M059J (cell line): ENCODE measurements around the gene ITPR1. TPM values are rescaled to one million over a fixed set of nuclear protein-coding genes. Genes with fewer than 3 reads are reported as not detected.
"Not testable (repeated sequence)": the region's sequence is repeated elsewhere in the genome, so short reads cannot be mapped to it uniquely, and the experiment has no call there.

Source experiments
- DNase-seq: peaks from one replicate; pipeline ENCODE4 v3.0.0-alpha.2; 2012; ENCODE audit warnings: low read depth
- total RNA-seq: library from RNA; depleted of rRNA; stranded (reverse); fragments of >200 nt; shearing (Covaris generic); gene quantifications from 2 replicates; pipeline ENCODE4 v1.2.3, GENCODE V29; 2014

The ITPR1 gene
- total RNA-seq, 1 experiment from 2014 or later: 6.2 TPM

DNA sequence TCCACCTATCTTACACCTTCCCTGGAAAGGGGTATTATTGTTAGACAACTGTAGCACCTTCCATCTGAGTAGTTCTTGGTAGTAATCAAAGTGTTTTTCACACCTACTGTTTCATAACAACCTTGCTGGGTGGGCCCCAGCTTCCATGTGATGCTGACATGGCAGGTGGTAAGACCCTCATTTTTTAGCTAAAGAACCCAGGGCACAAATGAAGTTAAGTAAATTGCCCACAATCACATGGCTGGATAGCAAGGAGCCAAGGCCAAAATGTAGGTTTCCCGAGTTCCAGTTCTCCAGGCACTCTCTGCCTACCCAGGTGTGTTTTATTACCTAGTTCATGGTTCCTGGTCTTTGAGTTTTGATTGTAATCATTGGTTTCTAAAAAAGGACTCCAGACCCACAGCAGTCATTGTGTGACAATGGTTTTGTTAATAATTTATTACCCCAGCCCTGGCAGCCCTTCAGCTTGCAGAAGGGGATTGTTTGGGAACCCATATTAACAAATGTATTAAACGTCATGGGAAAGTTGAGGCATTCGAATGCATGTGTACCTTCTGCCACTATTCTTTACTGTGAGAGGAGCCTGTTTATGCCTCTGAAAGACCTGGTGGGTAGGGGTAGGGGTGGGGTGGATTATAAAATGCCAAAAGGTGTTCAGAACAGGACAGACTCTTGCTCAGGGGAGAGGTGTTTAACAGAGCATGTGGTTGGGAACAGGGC is 263.9 kb downstream of the ITPR1 start:
- no peak for DNase-seq

DNA sequence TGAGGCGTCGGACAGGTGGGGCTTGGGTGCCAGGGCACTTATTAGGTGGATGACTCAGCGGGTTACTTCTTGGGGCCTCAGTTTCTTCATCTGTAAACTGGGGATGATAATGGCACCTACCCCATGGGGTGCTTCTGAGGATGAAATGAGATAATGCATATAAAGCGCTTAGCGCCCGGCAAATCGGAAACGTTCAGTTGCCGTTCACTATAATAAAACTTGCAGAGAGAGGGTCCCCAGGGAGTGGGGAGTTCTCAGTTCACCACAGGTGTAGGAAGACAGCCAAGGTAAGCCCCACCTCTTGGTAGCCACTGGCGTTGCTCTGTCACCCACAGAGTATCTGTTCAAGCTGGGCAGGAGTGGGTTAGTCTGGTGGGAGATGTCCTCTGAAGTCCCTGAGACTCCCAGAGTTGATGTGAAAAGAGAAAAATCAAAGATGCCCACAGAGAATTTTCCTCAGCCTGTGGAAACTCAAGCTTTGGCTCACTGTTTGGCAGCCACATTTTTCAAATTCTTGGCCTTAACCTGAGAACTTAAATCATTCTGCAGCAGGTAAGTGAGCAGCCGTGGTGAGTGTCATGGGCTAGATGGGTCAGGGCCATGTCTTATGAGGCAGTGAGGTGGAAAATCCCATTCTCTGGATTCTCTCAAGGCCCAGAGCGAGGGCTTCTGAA is 264.6 kb downstream of the ITPR1 start:
- no peak for DNase-seq

DNA sequence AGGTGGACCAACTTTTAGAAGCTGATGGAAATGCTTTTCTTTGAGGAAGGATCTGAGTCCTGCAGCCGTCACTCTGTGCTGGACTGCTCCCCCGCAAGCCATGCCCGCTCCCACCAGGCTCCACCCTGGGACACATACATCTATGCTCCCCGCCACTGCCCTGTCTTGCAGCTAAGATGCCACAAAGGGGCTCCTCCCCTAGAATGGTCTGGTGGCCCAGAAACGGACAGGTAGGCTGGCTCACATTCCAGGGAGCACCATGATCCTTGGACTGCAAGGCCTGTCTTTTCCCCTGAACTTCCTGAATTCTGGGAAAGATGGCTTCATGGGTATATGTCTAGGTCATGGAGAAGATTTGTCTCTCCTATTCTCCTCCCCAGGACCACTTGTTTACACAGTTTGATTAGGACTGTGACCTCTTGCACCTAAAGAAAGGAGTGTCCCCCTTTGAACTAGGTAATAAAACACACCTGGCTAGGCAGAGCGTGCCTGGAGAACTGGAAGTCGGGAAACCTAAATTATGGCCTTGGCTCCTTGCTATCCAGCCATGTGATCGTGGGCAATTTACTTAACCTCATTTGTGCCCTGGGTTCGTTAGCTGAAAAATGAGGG is 265.2 kb downstream of the ITPR1 start:
- no peak for DNase-seq

DNA sequence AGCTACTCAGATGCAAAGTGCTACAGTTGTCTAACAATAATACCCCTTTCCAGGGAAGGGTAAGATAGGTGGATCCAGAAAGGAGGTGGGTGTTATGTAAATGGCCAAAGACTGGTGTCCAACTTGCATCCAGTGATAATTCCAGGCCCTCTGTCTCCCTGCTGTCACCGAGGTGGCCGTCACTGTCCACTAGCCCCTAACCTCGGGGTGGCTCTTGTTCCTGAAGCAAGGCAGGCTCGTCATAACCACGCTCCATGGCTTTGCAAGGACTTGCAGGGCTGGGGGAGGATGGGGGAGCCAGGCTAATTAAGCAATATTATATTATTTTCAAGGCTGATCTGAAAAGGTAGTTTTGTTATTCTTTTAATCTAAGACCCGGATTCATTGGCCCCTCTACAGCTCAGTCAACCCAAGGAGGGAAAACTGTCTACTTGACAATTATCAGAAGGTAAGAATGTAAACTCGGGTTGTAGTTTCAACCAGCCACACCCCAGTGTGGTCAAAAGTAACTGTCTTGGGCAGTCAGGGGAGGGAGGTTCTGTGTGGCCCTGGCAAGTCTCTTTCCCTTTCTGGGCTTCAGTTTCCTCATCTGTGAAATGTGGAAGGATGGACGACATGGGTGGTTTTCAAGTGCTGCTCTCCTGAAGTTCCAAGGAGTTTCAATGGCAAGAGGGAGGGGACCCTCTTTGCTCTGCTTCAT is 266.0 kb downstream of the ITPR1 start:
- DNase-seq: no peak

DNA sequence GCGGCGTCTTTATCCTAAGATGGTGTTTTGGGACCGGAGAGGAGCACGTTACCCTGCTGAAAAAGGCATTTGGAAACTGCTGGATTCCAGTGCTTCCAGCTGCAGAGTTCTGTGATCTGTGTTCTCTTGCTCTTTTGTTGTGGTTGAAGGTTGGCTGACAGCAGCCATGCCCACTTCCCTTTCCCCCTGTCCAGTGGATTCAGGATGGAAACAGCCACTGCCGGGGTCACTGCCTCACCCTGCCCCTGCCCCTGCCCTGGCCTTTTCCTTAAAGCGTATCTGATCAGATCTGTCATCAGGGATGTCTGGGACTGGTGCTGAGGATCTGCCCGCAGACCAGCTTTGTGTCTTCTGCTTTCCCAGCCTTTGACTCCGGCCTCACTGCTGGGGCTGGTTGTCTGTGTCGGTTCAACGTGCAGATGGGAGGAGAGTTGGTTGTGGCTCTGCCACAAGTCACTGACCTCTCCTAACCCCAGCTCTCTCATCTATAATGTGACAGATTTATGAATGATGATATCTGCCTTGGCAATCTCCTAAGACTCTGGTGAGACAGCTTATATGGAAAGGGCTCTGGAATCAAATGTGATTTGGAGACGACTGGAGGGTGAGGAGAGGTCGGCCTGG is 266.7 kb downstream of the ITPR1 start:
- DNase-seq: no peak

DNA sequence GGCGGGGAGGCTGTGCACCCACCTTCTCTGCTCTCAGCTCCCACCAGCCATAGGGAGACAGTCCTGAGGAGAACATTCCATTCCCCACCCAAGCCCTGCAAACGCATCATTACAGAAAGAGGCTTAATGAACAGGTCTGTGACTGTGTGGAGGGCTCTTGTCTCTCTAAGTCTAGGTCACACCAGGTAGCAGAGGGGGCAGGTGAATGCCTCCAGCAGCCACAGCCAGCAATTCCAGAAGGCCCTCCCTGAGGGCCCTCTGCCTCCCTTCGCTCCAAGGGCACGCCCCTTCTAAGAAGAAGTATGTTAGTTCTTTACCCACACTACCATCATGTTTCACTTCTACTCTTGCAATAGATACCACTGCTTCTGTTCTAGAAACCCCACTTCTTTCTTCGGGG is 268.6 kb downstream of the ITPR1 start:
- no peak for DNase-seq

DNA sequence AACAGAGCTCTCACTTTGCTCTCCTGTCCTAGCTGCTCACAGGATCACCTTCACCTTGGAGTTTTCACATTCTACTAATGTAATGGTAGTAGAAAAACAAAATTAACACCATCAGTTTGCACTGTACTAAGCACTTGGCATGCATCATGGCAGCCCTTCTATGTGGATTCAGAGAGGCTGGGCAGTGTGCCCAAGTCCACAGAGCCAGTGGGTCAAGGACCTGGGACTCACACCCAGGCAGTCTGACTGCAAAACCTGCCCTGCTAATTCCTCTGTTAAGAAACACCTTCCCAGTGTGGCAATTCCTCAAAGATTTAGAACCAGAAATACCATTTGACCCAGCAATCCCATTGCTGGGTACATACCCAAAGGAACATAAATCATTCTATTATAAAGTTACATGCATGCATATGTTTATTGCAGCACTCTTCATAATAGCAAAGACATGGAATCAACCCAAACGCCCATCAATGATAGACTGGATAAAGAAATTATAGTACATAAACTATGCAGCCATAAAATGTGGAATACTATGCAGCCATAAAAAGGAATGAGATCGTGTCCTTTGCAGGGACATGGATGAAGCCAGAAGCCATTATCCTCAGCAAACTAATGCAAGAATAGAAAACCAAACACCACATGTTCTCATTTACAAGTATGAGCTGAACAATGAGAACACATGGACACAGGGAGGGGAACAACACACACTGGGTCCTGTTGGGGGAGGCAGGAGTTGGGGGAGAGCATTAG is 269.5 kb downstream of the ITPR1 start:
- DNase-seq: not testable (repeated sequence)

DNA sequence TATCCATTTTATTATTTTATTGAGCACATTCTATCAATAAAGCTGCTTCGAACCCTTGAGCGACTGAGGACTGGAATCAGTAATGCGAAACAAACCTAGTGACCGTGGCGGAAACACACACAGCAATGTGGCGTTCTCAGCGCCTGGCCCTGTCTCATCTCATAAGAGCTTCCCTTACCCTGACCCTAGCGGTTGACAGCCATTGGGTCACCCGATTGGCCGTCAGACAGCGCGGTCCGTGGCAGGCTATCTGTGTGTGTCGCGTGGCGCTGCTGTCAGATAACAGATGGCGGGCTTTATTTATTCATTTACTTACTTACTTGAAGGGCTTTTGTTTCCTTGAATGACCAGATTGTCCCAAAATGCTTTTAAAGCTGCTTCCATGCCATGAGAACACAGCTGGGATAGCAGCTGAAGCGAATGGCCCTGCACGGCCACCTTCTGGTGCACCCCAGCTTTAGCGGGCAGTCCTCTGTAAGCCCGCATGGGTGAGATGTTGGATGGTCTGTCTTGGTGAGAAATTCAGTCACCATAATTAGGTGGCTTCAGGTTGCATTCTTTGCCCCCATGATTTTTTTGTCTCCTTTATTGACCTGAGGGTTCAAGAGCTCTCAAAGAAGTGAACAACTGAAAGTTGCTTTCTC is 270.6 kb downstream of the ITPR1 start:
- no peak for DNase-seq

DNA sequence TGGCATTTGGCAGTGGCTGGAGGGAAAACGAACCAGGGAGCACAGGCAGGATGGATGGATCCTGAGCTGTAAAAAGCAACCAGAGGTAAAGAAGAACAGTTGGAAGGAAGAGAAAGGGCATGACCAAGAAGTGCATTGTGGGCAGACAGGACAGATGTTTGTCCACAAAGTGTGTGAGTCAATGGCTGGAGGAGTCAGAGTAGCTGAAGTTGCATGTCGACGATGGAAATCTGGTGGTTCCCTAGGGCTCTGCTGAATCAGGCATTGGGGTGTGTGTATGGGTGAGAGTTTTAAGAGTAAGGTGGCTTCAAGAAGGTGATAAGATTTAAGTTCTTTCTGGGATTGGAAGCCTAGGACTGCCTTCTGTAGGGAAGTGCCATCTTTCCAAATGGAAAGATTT is 272.1 kb downstream of the ITPR1 start:
- no peak for DNase-seq

DNA sequence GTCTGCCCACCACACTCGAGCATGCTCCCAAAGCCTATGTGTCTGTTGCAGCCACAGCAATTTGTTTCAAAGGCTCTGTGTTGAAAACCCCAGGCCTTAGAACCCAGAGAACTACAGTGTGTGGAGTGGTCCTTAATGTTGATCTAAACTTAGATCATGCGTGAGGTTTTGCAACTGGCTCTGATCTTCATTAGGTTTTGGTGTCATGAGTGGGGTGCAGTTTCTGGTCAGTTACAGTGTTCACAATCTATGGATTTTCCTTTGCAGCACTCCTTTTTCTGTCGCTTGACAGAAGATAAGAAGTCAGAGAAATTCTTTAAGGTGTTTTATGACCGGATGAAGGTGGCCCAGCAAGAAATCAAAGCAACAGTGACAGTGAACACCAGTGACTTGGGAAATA is 273.1 kb downstream of the ITPR1 start:
- DNase-seq: no peak

DNA sequence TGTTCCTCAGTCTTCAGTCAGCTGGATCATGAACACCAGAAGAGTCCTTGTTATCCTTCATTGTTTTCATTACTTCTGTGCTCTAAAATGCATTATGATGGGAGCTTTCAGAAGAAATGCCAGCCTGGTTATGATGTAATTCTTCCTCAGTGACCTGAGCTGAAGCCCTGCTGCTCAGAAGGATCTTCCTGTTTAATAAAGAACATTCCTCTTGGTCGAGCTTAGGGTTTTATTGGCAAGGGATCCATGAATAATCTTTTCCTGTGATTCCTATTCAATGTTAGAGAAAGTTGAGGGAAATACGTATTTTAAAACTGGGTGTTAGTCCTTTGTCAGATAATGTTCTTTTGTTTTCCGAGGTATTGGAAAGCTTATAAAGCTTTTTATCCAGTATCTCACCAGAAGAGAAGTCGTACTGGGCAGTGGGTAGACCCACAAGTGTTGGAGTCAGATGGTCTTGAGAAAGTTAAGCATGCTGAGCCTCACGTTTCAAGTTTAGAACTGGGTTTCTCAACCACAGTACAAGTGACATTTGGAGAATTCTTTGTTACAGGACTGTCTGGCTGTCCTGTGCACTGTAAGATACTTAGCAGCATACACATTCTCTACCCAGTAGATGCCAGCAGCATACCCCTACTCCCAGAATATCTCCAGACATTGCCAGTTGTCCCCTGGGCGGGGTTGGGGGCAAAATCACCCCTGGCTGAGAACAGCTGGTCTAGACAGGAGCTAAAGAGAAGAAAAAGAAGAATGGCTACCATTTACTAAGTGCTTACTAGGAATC is 273.8 kb downstream of the ITPR1 start:
- no peak for DNase-seq

DNA sequence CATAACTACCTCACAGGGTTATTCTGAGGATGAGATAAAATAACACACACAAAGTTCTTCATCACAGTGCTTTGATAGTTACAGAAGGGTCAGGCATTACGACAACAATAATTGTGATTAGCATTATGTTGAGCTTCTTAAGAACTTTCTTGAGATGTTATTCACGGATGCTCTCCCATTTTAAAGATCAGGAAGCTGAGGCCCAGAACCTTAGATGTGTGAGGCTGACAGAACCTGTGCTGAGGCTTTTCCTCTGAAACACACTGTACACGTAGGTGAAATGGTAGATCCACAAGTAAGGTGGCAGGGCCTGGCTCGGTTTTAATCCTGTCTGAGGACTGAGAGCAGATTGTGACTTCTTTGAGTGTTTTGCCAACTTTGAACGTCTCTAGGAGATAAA is 274.9 kb downstream of the ITPR1 start:
- DNase-seq: no peak

DNA sequence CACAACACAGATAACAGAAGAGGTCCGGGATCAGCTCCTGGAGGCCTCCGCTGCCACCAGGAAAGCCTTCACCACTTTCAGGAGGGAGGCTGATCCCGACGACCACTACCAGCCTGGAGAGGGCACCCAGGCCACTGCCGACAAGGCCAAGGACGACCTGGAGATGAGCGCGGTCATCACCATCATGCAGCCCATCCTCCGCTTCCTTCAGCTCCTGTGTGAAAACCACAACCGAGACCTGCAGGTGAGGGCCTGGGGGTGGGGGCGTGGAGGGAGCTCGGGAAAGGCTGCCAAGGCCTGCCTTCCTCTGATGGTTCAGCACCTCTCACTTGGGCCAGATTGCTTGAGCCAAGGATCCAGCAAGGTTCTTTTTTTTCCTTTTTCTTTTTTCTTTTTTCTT is 275.4 kb downstream of the ITPR1 start:
- no peak for DNase-seq

DNA sequence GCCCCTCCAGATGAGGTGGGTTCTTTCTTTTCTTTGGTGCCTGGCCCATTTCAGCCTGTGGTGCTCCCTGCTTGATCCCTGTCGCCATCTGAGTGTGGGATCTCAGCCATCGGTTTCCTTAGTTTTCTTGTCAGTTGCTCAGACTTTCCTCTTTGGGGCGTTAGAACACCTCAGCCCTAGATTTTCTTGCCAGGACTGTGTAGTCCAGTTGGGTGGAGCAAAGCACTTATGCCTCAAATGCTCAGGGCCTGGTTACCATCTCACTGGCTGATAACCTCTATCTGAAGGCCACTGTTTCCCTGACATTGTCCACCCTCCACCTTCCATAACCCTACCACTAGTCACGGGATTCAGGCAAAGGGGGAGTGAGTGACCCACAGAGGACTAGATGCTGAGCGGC is 277.4 kb downstream of the ITPR1 start:
- DNase-seq: no peak

DNA sequence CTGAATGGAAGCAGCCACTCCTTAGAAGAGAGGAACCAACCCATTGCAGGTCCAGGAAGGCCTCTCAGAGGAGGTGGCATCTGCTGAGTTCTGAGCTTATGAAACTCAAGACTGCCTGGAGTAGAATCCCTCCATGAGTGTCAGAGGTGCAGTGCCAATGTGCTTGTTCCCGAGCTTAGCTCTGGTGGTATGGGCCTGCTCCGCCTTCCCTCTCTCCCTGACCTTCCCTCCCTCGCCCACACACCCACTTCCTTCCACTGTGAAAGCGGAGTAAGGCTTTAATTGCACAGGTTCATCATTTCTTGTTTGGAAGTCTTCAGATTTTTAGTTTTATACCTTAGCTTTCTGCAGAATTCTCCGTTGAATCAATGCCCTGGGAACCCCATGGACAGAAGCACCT is 278.1 kb downstream of the ITPR1 start:
- DNase-seq: no peak

DNA sequence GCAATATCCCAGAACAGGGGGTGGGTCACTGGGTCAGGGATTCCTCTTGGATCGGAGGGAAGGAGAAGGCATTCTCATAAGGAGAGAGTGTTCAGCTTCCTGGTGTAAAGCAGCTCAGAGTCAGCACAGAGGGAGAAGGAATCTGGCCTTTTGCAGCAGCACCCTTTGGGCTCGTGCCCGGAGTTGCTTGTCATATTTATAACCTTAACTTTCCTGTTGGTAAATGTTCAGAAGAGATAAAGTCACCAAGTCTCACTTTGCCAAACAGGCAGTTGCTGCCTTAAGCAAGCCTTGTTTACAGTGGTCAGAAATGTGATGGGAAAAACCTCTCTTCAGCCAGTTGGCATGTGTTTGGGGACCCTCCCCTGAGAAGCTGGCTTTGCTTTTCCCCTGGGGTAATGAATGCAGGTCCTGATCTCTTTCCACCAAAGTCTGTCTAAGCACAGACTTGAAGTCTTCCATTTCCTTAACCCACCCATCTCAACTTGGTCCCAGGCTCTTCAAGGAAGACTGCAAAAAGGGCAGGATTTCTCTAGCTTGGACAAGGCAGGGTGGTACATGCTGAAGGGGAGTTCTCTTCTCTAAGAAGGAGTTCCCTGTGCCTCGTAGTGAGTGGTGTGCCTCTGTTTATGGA is 279.1 kb downstream of the ITPR1 start:
- peak; percentile 37 for DNase-seq

DNA sequence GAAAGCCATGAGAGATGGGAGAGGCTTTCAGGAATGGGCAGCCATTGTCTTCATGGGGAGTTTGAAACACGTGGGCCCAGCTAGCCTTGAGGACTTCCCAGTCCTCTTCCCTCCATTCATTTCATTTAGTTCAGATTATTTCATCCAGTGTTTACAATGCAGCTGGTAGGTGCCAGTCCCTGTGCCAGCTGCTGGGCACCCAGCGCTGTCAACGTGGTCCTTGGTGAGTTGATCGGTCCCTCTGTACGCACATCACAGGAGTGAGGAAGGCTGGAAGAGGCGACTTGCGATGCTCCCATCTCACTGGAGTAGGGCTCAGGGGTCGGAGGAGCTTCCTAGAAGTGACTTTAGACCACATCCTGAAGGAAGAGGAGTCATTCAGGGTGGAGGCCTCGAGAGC is 279.7 kb downstream of the ITPR1 start:
- DNase-seq: no peak

DNA sequence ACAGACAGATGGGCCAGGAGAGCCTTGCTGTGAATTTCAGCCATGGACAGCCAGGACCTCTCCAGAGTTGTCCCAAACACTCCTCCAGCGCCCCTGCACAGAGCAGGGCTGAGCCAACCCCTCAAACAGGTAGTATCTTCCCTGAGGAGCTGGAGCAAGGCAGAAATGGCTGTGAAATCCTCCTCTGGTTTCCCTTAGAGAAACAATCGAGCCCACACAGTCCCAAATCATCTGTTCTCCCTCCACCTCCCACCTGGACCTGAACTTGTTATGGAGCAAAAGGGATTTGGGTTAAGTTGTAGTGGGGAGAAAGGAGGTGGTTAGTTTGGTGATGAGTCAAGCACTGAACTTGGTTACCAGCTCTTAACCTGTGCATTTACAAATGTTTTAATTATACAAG is 280.4 kb downstream of the ITPR1 start:
- DNase-seq: no peak

DNA sequence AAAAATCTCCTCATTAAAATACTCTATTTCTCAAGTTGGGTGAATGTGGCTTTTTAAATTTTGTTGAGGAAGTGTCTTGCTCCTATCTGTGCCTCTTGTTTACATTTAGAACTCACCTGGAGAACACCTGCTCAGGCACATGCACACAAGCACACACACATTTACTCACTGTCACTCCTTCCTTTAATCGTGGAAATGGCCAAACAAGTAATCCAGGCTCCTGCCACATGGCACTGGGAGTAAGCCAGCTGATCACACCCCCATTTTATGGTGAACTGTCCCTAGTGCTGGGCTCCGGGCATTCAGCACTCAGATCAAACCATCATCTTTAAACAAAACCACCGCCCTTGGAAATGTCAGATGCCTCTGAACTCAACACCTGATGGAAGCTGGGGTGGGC is 281.4 kb downstream of the ITPR1 start:
- no peak for DNase-seq
